GM19351 (cell line): ENCODE results near the gene PLXDC1.

Experiments
- ATAC-seq: cut with Tn5 transposase; IDR thresholded peaks from one replicate; pipeline ENCODE4 v1.9.1; 2021; ENCODE audit warnings: mild to moderate bottlenecking, moderate library complexity; ENCODE audit not compliant: unreplicated experiment

Gene PLXDC1

GRCh38 chr17:39156491-39156890 lies 5.1 kb upstream of the PLXDC1 start:
- ATAC-seq = no peak

GRCh38 chr17:39155654-39156053 lies 4.2 kb upstream of the PLXDC1 start:
- ATAC-seq = no peak

GRCh38 chr17:39153599-39154051 lies 2.2 kb upstream of the PLXDC1 start:
- peak; percentile 44 for ATAC-seq

GRCh38 chr17:39151943-39152818 lies 744 bp upstream of the PLXDC1 start:
- no peak for ATAC-seq

- ATAC-seq = no peak
Measured at GRCh38 chr17:39150795-39151149, 665 bp downstream of the PLXDC1 start.

- no peak for ATAC-seq
Measured at GRCh38 chr17:39150104-39150634, 1.3 kb downstream of the PLXDC1 start.

- ATAC-seq = no peak
Measured at GRCh38 chr17:39147221-39148185, 3.9 kb downstream of the PLXDC1 start.

- no peak for ATAC-seq
Measured at GRCh38 chr17:39146273-39146672, 5.2 kb downstream of the PLXDC1 start.

GRCh38 chr17:39145143-39145542 lies 6.3 kb downstream of the PLXDC1 start:
- ATAC-seq = no peak

- ATAC-seq = no peak
Measured at GRCh38 chr17:39144416-39144840, 7.0 kb downstream of the PLXDC1 start.

- no peak for ATAC-seq
Measured at GRCh38 chr17:39143552-39144093, 7.8 kb downstream of the PLXDC1 start.

- ATAC-seq = no peak
Measured at GRCh38 chr17:39141915-39142664, 9.3 kb downstream of the PLXDC1 start.

- no peak for ATAC-seq
Measured at GRCh38 chr17:39141294-39141693, 10.1 kb downstream of the PLXDC1 start.

- no peak for ATAC-seq
Measured at GRCh38 chr17:39139561-39139960, 11.9 kb downstream of the PLXDC1 start.

- ATAC-seq = no peak
Measured at GRCh38 chr17:39139161-39139511, 12.3 kb downstream of the PLXDC1 start.

- ATAC-seq = no peak
Measured at GRCh38 chr17:39138431-39139160, 12.8 kb downstream of the PLXDC1 start.

GRCh38 chr17:39134878-39135277 lies 16.6 kb downstream of the PLXDC1 start:
- no peak for ATAC-seq

GRCh38 chr17:39132192-39132610 lies 19.2 kb downstream of the PLXDC1 start:
- ATAC-seq = no peak

GRCh38 chr17:39131616-39132015 lies 19.8 kb downstream of the PLXDC1 start:
- no peak for ATAC-seq

GRCh38 chr17:39130205-39130604 lies 21.2 kb downstream of the PLXDC1 start:
- ATAC-seq = no peak
